ENCODE data around the gene NTSR1.

DNA sequence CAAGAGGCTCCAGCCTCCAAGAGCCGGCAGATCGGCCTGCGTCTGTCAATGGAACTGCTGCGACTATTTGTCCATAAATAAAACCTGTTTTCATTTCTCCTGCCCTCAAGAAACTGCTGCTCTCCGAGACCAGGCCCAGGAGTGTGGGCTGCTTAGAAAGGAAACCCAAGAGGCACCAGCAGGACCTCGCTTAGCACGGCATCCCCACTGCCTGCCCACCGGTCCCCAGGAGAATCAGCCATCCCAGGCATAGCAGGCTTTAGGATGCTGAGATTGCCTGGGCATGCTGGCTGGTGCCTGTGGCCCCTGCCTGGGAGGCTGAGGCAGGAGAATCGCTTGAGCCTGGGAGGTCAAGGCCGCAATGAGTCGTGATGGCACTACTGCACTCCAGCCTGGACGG is 17.6 kb downstream of the NTSR1 start:
- TF ChIP-seq CTCF (conservative IDR thresholded peaks at IDR 0.05) (no peak), ZFX (IDR thresholded peaks at IDR 0.05) (no peak)

Measured in C4-2B (cell line).